ENCODE results near the gene CALCR.

GRCh38 chr7:93535616-93536015 is 38.9 kb downstream of the CALCR start:
- TF ChIP-seq POLR2AphosphoS5 (IDR thresholded peaks at IDR 0.05; ENCODE audit: low read depth, low read length) = no peak
- TF ChIP-seq REST (IDR thresholded peaks at IDR 0.05; ENCODE audit: insufficient read depth in 1 of 2, low read depth in 2 of 2, low read length in 2 of 2) = no peak
